ENCODE data around the gene PCDHGC3.

Gene PCDHGC3

GRCh38 chr5:141521244-141521781, 45.5 kb downstream of the PCDHGC3 start (continued):
- no peak for TF ChIP-seq ZSCAN4 (tag by site-specific recombination; IDR thresholded peaks at IDR 0.05)
- TF ChIP-seq MYNN (tag by site-specific recombination; IDR thresholded peaks at IDR 0.05; ENCODE audit: borderline replicate concordance): no peak
- no peak for TF ChIP-seq ZNF837 (tag by site-specific recombination; IDR thresholded peaks at IDR 0.05)
- TF ChIP-seq ZNF391 (tag by site-specific recombination; IDR thresholded peaks at IDR 0.05; ENCODE audit: borderline replicate concordance, low read depth): peak; percentile 58; the same call in 1 of the 2 replicates
- 0 out of 2 replicates have a peak, but pooled peaks have one; percentile 39 for TF ChIP-seq ZNF335 (tag by site-specific recombination; conservative IDR thresholded peaks at IDR 0.05)

- TF ChIP-seq, protein P1, sequence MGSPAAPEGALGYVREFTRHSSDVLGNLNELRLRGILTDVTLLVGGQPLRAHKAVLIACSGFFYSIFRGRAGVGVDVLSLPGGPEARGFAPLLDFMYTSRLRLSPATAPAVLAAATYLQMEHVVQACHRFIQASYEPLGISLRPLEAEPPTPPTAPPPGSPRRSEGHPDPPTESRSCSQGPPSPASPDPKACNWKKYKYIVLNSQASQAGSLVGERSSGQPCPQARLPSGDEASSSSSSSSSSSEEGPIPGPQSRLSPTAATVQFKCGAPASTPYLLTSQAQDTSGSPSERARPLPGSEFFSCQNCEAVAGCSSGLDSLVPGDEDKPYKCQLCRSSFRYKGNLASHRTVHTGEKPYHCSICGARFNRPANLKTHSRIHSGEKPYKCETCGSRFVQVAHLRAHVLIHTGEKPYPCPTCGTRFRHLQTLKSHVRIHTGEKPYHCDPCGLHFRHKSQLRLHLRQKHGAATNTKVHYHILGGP (tag by site-specific recombination; IDR thresholded peaks at IDR 0.05): no peak
- TF ChIP-seq ZBTB1 (tag by site-specific recombination; IDR thresholded peaks at IDR 0.05) (no peak), EGR2 (tag by site-specific recombination; IDR thresholded peaks at IDR 0.05; ENCODE audit: low read depth) (no peak), ZNF521 (tag by site-specific recombination; IDR thresholded peaks at IDR 0.05) (no peak), ZNF639 (tag by site-specific recombination; IDR thresholded peaks at IDR 0.05) (no peak), ZNF449 (tag by site-specific recombination; IDR thresholded peaks at IDR 0.05) (no peak), KLF1 (tag by site-specific recombination; IDR thresholded peaks at IDR 0.05) (no peak), ZNF837 (tag by site-specific recombination; IDR thresholded peaks at IDR 0.05) (no peak), GLI4 (tag by site-specific recombination; IDR thresholded peaks at IDR 0.05) (no peak), ZNF843 (tag by site-specific recombination; IDR thresholded peaks at IDR 0.05) (no peak), ZNF514 (tag by site-specific recombination; IDR thresholded peaks at IDR 0.05) (no peak), MZF1 (tag by site-specific recombination; IDR thresholded peaks at IDR 0.05; ENCODE audit: borderline replicate concordance) (no peak), PRDM6 (tag by site-specific recombination; IDR thresholded peaks at IDR 0.05) (no peak), SCRT1 (tag by site-specific recombination; IDR thresholded peaks at IDR 0.05; ENCODE audit: borderline replicate concordance) (no peak), ZNF776 (tag by site-specific recombination; IDR thresholded peaks at IDR 0.05; ENCODE audit: borderline replicate concordance) (no peak), ZNF501 (tag by site-specific recombination; IDR thresholded peaks at IDR 0.05) (no peak), ZNF645 (tag by site-specific recombination; IDR thresholded peaks at IDR 0.05) (no peak)
- TF ChIP-seq, protein P2, sequence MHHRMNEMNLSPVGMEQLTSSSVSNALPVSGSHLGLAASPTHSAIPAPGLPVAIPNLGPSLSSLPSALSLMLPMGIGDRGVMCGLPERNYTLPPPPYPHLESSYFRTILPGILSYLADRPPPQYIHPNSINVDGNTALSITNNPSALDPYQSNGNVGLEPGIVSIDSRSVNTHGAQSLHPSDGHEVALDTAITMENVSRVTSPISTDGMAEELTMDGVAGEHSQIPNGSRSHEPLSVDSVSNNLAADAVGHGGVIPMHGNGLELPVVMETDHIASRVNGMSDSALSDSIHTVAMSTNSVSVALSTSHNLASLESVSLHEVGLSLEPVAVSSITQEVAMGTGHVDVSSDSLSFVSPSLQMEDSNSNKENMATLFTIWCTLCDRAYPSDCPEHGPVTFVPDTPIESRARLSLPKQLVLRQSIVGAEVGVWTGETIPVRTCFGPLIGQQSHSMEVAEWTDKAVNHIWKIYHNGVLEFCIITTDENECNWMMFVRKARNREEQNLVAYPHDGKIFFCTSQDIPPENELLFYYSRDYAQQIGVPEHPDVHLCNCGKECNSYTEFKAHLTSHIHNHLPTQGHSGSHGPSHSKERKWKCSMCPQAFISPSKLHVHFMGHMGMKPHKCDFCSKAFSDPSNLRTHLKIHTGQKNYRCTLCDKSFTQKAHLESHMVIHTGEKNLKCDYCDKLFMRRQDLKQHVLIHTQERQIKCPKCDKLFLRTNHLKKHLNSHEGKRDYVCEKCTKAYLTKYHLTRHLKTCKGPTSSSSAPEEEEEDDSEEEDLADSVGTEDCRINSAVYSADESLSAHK (tag by site-specific recombination; IDR thresholded peaks at IDR 0.05): no peak
- ChIA-PET CTCF (interaction anchor here (0.7 to 10.9 kb wide), 16 partner anchors 8 to 192 kb away, joined by 3 to 160 read pairs (median 12); partner anchors contain the start of genes PCDHGA1, PCDHGA11, PCDHGA12 and PCDHGA2), POLR2A (interaction anchor here (0.7 to 2.0 kb wide), 3 partner anchors 46 to 180 kb away, joined by 4 to 10 read pairs (median 4); partner anchors contain the start of genes PCDHGA11 and PCDHGC3)
- Histone ChIP-seq H3K27ac (ENCODE audit: extremely low read depth, low read depth, low read length) (peak overlapping the region; percentile 51; the same call in 1 of the 2 replicates), H3K4me3 (ENCODE audit: low read depth, low read length) (no peak overlapping the region), H3K4me1 (ENCODE audit: control insufficient read depth, insufficient read depth, low read length) (peaks cover 11% of the 10 kb centered on the region), H3K9me3 (ENCODE audit: control insufficient read depth, insufficient read depth, low read depth, low read length) (no peaks in the 10 kb centered on the region), H3K36me3 (ENCODE audit: control insufficient read depth in 2 of 2, insufficient read depth in 1 of 2, low read length in 2 of 2) (peaks cover 32 to 93% of the 10 kb centered on the region in 2 experiments)
Observed at GRCh38 chr5:141522301-141522700, 46.5 kb downstream of the PCDHGC3 start.

All from HEK293 (cell line).